Kidney epithelial cell (primary cell): ENCODE measurements around the gene CCNYL1. TPM values are rescaled to one million over a fixed set of nuclear protein-coding genes. Genes with fewer than 3 reads are reported as not detected.

Experiments used
- DNase-seq: peaks from one replicate; pipeline ENCODE4 v3.0.0-alpha.2; 2010; ENCODE audit warnings: low read depth
- H3K27me3 ChIP-seq: 2 replicates; pipeline ENCODE4 v1.6.0; 2011; ENCODE audit warnings: low read length; ENCODE audit not compliant: control insufficient read depth, insufficient read depth
- H3K36me3 ChIP-seq: 2 replicates; pipeline ENCODE4 v1.5.1; 2011; ENCODE audit warnings: low read length; ENCODE audit not compliant: control insufficient read depth, insufficient read depth
- H3K4me3 ChIP-seq: 2 replicates; pipeline ENCODE4 v1.5.1; 2011; ENCODE audit warnings: low read depth, mild to moderate bottlenecking, control low read depth, low read length
- total RNA-seq: library from RNA; depleted of rRNA; stranded (reverse); fragments of >200 nt; gene quantifications from 2 replicates; pipeline ENCODE4 v1.2.3, GENCODE V29; 2015
- TF ChIP-seq, protein P1 (sequence below): IDR thresholded peaks from 2 replicates; pipeline ENCODE4 v1.5.1; 2011; ENCODE audit warnings: mild to moderate bottlenecking, moderate library complexity, low read length, control low read depth, inconsistent platforms; ENCODE audit not compliant: insufficient read depth, poor library complexity, severe bottlenecking

Gene CCNYL1
- total RNA-seq, 1 donor from 2014 or later = 16.8 TPM

DNA sequence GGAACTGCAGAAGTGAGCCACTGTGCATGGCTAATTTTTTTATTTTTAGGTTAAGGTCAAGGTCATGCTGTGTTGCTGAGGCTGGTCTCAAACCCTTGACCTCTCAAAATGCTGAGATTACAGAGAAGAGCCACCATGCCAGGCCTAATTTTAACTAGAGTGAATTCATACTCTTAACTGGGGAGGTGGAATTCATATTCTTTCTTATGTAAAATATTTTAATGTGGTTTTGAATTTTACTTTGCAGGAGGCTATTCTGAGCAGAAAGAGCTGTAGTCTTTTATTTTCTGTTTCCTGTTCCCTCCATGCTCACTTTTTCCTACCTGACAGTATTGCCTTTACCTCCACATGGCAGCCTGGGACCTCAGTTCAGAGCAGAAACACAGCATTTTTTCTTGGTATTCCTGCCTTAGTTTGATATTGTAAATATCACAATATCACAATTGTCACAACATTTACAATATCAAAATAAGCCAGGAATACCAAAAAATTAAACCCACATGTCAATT lies 37.1 kb upstream of the CCNYL1 start:
- TF ChIP-seq, protein P1, sequence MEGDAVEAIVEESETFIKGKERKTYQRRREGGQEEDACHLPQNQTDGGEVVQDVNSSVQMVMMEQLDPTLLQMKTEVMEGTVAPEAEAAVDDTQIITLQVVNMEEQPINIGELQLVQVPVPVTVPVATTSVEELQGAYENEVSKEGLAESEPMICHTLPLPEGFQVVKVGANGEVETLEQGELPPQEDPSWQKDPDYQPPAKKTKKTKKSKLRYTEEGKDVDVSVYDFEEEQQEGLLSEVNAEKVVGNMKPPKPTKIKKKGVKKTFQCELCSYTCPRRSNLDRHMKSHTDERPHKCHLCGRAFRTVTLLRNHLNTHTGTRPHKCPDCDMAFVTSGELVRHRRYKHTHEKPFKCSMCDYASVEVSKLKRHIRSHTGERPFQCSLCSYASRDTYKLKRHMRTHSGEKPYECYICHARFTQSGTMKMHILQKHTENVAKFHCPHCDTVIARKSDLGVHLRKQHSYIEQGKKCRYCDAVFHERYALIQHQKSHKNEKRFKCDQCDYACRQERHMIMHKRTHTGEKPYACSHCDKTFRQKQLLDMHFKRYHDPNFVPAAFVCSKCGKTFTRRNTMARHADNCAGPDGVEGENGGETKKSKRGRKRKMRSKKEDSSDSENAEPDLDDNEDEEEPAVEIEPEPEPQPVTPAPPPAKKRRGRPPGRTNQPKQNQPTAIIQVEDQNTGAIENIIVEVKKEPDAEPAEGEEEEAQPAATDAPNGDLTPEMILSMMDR = no peak
- DNase-seq = no peak
- no peak overlapping the region for H3K4me3 ChIP-seq
- H3K27me3 ChIP-seq = no peaks in the 10 kb centered on the region
- no peaks in the 10 kb centered on the region for H3K36me3 ChIP-seq

DNA sequence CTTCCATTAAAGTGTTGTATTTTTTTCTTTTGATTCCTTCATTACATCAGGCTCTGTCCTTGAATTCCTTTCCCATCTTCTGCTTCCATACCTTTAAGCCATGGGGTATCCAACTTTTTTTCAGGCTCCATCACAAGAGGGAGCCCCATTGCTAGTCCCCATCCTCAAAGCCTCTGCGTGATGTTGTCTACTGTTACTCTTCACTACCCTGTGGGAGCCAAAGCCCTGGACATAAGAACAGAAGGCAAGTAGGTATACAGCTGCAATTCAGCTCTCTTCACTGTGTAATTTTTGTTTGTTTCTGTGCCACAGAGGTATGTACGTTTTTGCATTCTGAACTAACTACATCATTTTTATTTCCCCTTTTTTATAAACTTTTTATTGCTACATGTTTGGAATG lies 36.6 kb upstream of the CCNYL1 start:
- no peak for DNase-seq
- no peaks in the 10 kb centered on the region for H3K36me3 ChIP-seq
- TF ChIP-seq, protein P1 = no peak

DNA sequence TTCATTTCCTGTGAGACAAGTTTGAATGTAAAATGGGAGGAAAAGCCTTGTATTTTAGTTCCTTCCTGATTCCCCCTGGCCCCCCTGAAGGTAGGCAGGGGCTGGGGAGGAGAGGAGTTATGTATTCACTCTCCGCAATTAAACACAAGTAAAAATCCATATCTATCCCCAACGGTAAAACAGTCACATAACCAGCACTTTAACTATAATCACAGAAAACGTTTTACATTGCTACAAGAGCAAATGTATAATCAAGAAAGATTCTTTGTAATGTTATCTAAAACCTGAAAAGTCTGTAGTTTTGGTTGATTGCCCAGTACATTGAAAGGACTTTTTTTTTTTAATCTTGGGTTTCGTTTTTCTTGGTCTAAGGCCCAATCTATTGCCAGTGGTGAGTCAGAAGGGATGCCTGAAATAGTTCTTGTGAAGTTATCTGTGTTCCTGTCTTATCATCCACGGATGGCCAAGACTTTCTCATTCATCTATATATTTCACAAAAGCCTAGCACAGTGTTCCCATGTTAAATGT lies 34.5 kb upstream of the CCNYL1 start:
- Histone ChIP-seq H3K27me3 (no peaks in the 10 kb centered on the region), H3K4me3 (no peak overlapping the region), H3K36me3 (no peaks in the 10 kb centered on the region)
- TF ChIP-seq, protein P1 = no peak
- DNase-seq = peak; percentile 70

More for the DNA sequence above, 36.6 kb upstream of the CCNYL1 start:
- Histone ChIP-seq H3K27me3 (no peaks in the 10 kb centered on the region), H3K4me3 (no peak overlapping the region)

DNA sequence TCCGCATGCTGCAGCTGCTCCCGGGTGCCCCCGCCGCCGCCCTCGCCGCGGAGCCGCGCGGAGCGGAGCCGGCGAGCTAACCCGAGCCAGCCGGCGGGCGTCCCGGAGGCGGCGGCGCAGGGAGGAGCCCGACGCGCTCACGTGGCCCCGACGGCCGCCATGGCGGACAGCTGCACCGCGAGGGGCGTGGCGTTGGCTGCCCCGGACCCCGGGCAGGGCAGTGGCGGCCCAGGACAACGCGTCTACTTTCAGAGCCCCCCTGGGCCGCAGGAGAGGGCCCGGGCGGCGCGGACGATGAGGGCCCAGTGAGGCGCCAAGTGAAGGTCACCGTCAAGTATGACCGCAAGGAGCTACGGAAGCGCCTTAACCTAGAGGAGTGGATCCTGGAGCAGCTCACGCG lies 30.0 kb upstream of the CCNYL1 start:
- Histone ChIP-seq H3K36me3 (no peaks in the 10 kb centered on the region), H3K4me3 (peak overlapping the region; percentile 17), H3K27me3 (no peaks in the 10 kb centered on the region)
- DNase-seq = no peak
- TF ChIP-seq, protein P1 = no peak

DNA sequence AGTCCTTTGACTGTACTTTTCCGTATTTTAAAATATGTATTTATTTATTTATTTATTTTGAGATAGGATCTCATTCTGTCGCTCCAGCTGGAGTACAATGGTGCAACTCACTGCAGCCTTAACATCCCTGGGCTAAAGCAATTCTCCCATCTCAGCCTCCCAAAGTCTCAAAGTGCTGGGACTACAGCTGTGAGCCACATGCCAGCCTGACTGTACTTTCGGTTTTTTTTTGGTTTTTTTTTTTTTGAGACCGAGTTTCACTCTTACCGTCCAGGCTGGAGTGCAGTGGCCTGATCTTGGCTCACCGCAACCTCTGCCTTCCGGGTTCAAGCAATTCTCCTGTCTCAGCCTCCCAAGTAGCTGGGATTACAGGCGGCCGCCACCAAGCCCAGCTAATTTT lies 28.9 kb upstream of the CCNYL1 start:
- TF ChIP-seq, protein P1 = no peak
- H3K4me3 ChIP-seq = no peak overlapping the region
- no peaks in the 10 kb centered on the region for H3K27me3 ChIP-seq
- H3K36me3 ChIP-seq = no peaks in the 10 kb centered on the region
- DNase-seq = no peak

DNA sequence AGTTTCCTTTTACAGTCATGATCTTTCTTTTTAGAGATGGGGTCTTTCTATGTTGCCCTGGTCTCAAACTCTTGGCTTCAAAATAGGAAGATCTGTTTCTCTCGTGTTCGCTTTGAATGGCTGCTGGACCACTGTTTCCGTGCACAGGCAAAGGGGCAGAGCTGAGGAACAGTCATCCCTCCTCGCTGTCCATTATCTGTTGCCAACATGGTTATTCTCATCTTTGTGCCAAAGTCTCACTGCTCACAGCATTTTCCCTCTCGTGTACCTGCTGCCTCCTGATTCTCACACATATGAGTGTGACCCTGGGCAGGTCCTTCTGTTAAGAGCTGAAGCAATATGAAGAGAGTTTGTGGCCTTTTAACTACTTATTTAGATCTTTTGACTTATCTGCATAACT lies 28.0 kb upstream of the CCNYL1 start:
- no peak for DNase-seq
- no peaks in the 10 kb centered on the region for H3K36me3 ChIP-seq
- no peaks in the 10 kb centered on the region for H3K27me3 ChIP-seq
- TF ChIP-seq, protein P1 = no peak
- no peak overlapping the region for H3K4me3 ChIP-seq
